A549 treated with CORT108297 at 1 μM for 4 hours (cell line): ENCODE results near the gene MFAP3. TPM values are rescaled to one million over a fixed set of nuclear protein-coding genes. Genes with fewer than 3 reads are reported as not detected.

ENCODE experiments used
- total RNA-seq: library from RNA; stranded (reverse); fragments of 200-300 nt; extraction: Qiagen RNA extraction; gene quantifications from 5 replicates; pipeline ENCODE4 v1.2.3, GENCODE V29; 2022

MFAP3 gene
- total RNA-seq: 19.1 to 30.3 TPM (median 21.3 TPM) in 5 replicates

GRCh38 chr5:154038707-154039457 is at the start of gene MFAP3, which contains the start of gene FAM114A2:
Gene MFAP3 (plus strand): TSS chr5:154038967. CDS start chr5:154049723, 10,756 bp downstream.
Gene FAM114A2 (minus strand): TSS chr5:154038910. CDS start chr5:154034953, 3,957 bp downstream.

Other genes with a start within 250 kb of the MFAP3 start
- gene FAM114A2, start 57 bp upstream of the MFAP3 start, total RNA-seq: 8.8 to 16.2 TPM (median 10.1 TPM) in 5 replicates
- gene GALNT10, start 151.8 kb downstream of the MFAP3 start, total RNA-seq: 62.2 to 85.1 TPM (median 77.4 TPM) in 5 replicates